NCI-H2171 (cell line): ENCODE results near the gene MXRA7.
A peak's percentile ranks its signal among the peaks of the same experiment; 100 is the strongest.
"Not testable (repeated sequence)": the region's sequence is repeated elsewhere in the genome, so short reads cannot be mapped to it uniquely, and the experiment has no call there.

Experiments used
- DNase-seq: peaks from one replicate; lab custom pipeline; 2025; lab: John Stamatoyannopoulos, UW

MXRA7 gene

GRCh38 chr17:76710863-76711611 is at the start of gene MXRA7:
MXRA7 (minus strand) TSS chr17:76710965; CDS start chr17:76710946, 19 bp downstream.
- DNase-seq: peak; percentile 39

GRCh38 chr17:76758570-76758969 is 47.8 kb upstream of the MXRA7 start:
- DNase-seq: no peak

- DNase-seq: no peak
Observed at GRCh38 chr17:76757256-76757655, 46.5 kb upstream of the MXRA7 start.

GRCh38 chr17:76755285-76755684 is 44.5 kb upstream of the MXRA7 start:
- no peak for DNase-seq

- DNase-seq: no peak
Observed at GRCh38 chr17:76753061-76753961, 42.5 kb upstream of the MXRA7 start.

- DNase-seq: no peak
Observed at GRCh38 chr17:76752006-76752405, 41.2 kb upstream of the MXRA7 start.

- DNase-seq: no peak
Observed at GRCh38 chr17:76751416-76751993, 40.7 kb upstream of the MXRA7 start.

- DNase-seq: no peak
Observed at GRCh38 chr17:76748657-76749056, 37.9 kb upstream of the MXRA7 start.

- DNase-seq: no peak
Observed at GRCh38 chr17:76747716-76748363, 37.1 kb upstream of the MXRA7 start.

- DNase-seq: not testable (repeated sequence)
Observed at GRCh38 chr17:76745785-76746184, 35.0 kb upstream of the MXRA7 start.

GRCh38 chr17:76744747-76745146 is 34.0 kb upstream of the MXRA7 start:
- no peak for DNase-seq

- DNase-seq: no peak
Observed at GRCh38 chr17:76742958-76743357, 32.2 kb upstream of the MXRA7 start.

- no peak for DNase-seq
Observed at GRCh38 chr17:76740329-76741118, 29.8 kb upstream of the MXRA7 start.

- not testable (repeated sequence) for DNase-seq
Observed at GRCh38 chr17:76739568-76740115, 28.9 kb upstream of the MXRA7 start.

GRCh38 chr17:76738468-76738850 is 27.7 kb upstream of the MXRA7 start:
- no peak for DNase-seq

- DNase-seq: peak; percentile 88
Observed at GRCh38 chr17:76737676-76738467, 27.1 kb upstream of the MXRA7 start, which contains the start of gene MFSD11. MFSD11 (plus strand) TSS chr17:76738119; CDS start chr17:76738353, 234 bp downstream.

- DNase-seq: peak; percentile 98
Observed at GRCh38 chr17:76737082-76737675, 26.4 kb upstream of the MXRA7 start, which contains the start of gene SRSF2. SRSF2 (minus strand) TSS chr17:76737331; CDS start chr17:76737160, 171 bp downstream.

- peak; percentile 37 for DNase-seq
Observed at GRCh38 chr17:76736349-76737081, 25.8 kb upstream of the MXRA7 start.
